Inflammatory macrophage (primary cell): ENCODE data around the gene EEIG1.

Source experiments
- DNase-seq, 2 donors: peaks; one replicate each; pipeline ENCODE4 v3.0.0-alpha.2; 2020 to 2022

The EEIG1 gene

DNA sequence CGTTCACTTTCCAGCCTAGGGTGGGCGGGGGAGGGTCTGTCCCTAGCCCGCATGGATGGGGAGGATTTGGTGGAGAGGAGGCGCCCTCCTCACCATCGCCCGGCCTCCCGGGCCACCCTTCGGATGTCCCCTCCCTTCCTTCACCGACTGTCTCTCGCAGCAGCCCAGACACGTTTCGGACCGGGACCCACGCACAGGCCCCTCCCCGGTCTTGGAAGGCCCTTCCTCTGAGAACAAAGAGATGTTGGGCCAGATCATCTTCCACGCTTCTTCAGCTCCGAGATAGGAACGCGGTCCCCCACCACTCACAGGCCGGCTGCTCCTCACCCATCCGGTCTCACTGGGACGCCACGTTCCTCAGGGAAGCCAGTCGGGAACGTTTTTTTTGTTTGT, 42.5 kb downstream of the EEIG1 start:
- DNase-seq: no peak

DNA sequence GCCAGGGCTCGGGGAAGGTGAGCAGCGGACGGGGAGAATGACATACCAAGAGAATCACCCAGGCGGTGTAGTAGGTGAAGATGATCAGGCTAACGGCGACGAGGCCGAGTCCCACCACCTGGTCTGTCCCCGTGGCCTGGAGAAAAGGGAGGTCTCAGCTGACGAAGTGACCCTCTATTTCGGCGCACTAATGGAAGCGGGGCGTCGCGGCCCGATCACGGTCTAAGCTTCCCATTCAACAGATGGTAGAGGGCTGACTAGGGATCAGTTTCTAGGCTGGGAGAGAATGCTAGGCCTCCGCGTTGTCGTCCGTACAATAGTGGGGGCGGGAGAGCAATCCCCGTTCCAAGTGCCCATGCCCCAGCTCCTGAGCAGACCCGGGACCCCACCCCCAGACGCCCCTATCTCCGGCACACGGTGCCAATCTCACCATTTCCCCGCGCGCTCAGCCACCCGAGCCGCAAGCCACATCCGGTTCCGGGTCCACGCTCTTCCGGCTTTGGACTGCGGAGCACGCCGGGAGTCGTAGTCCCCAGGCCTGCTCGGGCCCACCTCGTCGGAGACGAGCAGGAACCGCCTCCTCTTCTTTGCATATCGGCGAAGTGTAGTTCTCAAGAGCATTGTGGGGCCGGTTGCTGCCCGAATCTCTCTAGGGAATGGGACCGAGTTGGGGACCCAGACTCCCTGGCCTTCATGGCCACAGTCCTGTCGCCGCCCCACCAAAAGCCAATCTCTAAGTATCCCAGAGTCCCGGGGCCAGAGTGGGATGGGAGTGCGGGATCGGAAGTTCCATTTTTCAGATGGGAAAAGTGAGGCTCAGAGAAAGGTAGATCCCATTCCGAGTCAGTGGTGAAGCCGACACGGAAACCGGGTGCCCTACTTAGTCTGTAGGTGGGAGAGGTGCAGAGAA, 43.1 kb downstream of the EEIG1 start, which contains the start of gene DPM2:
TSS of gene DPM2 (minus strand) at position 467 of the 910 bp plus-strand sequence. CDS start at position 433, 34 bp downstream.
- DNase-seq: peak; percentile 77 to 84

- DNase-seq: no peak
Observed at GRCh38 chr9:127937056-127937387, 43.8 kb downstream of the EEIG1 start.

DNA sequence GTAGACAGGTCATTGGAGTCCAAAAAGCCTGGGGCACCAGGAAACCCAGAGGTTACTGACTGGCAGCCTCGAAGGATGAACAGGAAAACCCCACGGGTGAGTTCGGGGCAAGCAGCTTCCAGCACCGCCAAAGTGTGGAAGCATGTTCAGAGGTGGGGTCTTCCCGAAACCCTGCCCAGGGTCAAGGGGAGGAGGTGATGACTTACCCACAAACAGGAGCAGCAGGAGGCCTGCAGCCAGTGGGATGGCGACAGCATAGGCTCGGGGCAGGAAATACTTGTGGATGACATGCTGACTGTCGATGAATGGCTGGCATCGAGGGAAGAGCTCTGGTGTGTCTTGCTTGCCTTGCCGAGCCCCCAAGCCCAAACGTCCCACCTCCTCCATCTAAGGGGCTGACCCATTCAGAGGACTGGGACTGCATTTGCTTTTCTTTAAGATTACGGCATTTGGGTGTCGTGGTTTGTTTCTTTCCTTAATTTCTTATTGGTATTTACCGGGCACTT, 44.4 kb downstream of the EEIG1 start:
- no peak for DNase-seq

- DNase-seq: peak in 1 of 2 donors; percentile 50
Observed at GRCh38 chr9:127935765-127936221, 45.0 kb downstream of the EEIG1 start.

- DNase-seq: no peak
Observed at GRCh38 chr9:127934986-127935385, 45.8 kb downstream of the EEIG1 start.

DNA sequence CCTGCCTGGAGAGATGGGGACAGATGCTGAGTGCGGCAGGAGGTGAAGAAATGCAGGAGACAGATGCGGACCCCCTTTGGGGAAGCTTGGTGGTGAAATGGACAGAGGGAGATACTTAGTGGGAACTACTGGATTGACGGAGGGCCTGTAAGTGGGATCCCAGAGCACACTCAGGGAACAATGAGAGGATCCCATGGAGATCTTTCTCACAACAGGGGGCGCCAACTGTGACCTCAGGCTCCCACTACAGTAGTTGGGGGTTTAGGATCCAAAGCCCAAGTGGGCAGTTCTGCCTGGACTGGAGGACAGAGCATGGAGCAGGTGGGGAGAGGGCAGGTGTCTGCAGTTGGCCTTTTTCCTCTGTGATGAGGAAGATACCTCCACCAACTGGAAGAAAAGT, 46.5 kb downstream of the EEIG1 start:
- DNase-seq: no peak

DNA sequence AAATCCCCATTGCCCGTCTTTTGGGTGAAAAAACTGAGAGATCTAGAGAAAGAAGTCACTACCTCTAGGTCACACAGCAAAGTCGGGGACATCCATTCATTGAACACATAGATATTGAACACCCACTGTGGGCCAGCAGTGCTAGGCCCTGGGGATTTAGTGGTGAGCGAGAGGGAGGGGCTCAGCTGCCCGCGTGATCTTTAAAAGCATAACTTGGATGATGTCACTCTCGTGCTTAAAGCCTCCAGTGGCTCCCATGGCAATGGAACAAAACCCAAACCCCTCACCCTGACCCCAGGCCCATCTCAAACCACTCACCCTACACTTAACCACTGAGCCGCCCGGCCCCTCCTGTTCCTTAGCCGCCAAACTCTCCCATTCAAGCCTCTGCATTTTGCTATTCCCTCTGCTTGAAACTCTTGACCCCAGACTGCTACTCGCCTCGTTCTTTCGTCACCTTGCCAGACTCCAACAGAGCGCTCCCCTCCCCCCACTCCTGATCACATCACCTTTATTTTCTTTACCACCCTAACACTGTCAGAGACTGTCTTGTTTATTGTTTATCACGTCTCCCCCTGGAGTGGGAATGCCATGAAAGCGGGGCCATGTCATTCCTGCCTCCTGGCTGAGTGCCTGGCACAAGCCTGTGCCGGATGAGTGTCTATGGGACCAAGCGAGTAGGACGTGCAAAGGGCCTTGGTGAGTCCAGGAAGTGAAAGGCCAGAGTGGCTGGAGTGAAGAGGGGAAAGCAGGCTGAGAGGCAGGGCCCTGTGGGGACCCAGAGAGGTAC, 49.5 kb downstream of the EEIG1 start:
- DNase-seq: no peak
